Measurements from ENCODE around the gene C3orf18.

C3orf18 gene

GRCh38 chr3:50609071-50609762 lies 41.7 kb upstream of the C3orf18 start:
- Histone ChIP-seq H3K27me3 (replicated peaks) (no peaks in the 10 kb centered on the region), H3K36me3 (replicated peaks) (no peaks in the 10 kb centered on the region), H3K27ac (no peak overlapping the region), H3K4me3 (ENCODE audit: low read depth, low read length) (no peak overlapping the region)
- no peak for TF ChIP-seq CTCF (IDR thresholded peaks at IDR 0.05; ENCODE audit: low read depth, low read length, missing control alignments)
- DNase-seq: no peak
- in situ Hi-C loops (cut with HindIII; ENCODE audit: low pct_ligation_motif_present, low sequenced_read_pairs): no loop called here

- Histone ChIP-seq H3K27me3 (replicated peaks) (no peaks in the 10 kb centered on the region), H3K4me3 (ENCODE audit: low read depth, low read length) (no peak overlapping the region), H3K36me3 (replicated peaks) (no peaks in the 10 kb centered on the region), H3K27ac (no peak overlapping the region)
- DNase-seq: no peak
- TF ChIP-seq CTCF (IDR thresholded peaks at IDR 0.05; ENCODE audit: low read depth, low read length, missing control alignments): no peak
- in situ Hi-C loops (cut with HindIII; ENCODE audit: low pct_ligation_motif_present, low sequenced_read_pairs): no loop called here
Measured at GRCh38 chr3:50608278-50608677, 40.7 kb upstream of the C3orf18 start.

- H3K27me3 ChIP-seq (replicated peaks): no peaks in the 10 kb centered on the region
- H3K27ac ChIP-seq: no peak overlapping the region
- no peak for TF ChIP-seq CTCF (IDR thresholded peaks at IDR 0.05; ENCODE audit: low read depth, low read length, missing control alignments)
- no peak overlapping the region for H3K4me3 ChIP-seq (ENCODE audit: low read depth, low read length)
- DNase-seq: no peak
- in situ Hi-C loops (cut with HindIII; ENCODE audit: low pct_ligation_motif_present, low sequenced_read_pairs): no loop called here
- no peaks in the 10 kb centered on the region for H3K36me3 ChIP-seq (replicated peaks)
Measured at GRCh38 chr3:50607271-50608091, 39.9 kb upstream of the C3orf18 start.

- in situ Hi-C loops (cut with HindIII; ENCODE audit: low pct_ligation_motif_present, low sequenced_read_pairs): no loop called here
- Histone ChIP-seq H3K36me3 (replicated peaks) (no peaks in the 10 kb centered on the region), H3K4me3 (ENCODE audit: low read depth, low read length) (no peak overlapping the region), H3K27ac (no peak overlapping the region), H3K27me3 (replicated peaks) (no peaks in the 10 kb centered on the region)
- no peak for TF ChIP-seq CTCF (IDR thresholded peaks at IDR 0.05; ENCODE audit: low read depth, low read length, missing control alignments)
- DNase-seq: no peak
Measured at GRCh38 chr3:50606596-50606995, 39.0 kb upstream of the C3orf18 start.

- Histone ChIP-seq H3K36me3 (replicated peaks) (no peaks in the 10 kb centered on the region), H3K27ac (no peak overlapping the region), H3K4me3 (ENCODE audit: low read depth, low read length) (no peak overlapping the region), H3K27me3 (replicated peaks) (no peaks in the 10 kb centered on the region)
- in situ Hi-C loops (cut with HindIII; ENCODE audit: low pct_ligation_motif_present, low sequenced_read_pairs): no loop called here
- TF ChIP-seq CTCF (IDR thresholded peaks at IDR 0.05; ENCODE audit: low read depth, low read length, missing control alignments): no peak
- DNase-seq: no peak
Measured at GRCh38 chr3:50605901-50606326, 38.4 kb upstream of the C3orf18 start.

Measured in brain microvascular endothelial cell (primary cell).